ENCODE measurements around the gene TEAD4.

DNA sequence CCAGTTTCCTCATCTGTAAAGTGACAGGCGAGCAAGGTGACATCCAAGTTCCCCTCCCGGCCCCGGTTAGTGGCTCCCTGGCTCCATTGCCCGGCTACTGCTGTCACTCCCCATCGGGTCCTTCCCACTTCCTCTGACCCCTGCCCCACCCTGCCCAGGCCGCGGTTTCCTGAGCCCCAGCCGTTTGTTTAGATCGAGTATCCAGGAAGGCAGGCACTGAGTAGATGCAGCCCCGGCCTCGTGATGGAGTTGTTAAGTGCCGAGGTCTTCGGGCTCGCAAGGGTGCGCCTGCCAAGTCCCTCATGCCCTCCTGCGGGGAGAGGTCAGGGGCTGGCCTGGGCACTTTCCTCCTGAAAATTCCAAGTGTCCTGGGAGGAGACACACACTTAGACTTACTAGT, 55.4 kb downstream of the TEAD4 start:
- TF ChIP-seq, protein P1, sequence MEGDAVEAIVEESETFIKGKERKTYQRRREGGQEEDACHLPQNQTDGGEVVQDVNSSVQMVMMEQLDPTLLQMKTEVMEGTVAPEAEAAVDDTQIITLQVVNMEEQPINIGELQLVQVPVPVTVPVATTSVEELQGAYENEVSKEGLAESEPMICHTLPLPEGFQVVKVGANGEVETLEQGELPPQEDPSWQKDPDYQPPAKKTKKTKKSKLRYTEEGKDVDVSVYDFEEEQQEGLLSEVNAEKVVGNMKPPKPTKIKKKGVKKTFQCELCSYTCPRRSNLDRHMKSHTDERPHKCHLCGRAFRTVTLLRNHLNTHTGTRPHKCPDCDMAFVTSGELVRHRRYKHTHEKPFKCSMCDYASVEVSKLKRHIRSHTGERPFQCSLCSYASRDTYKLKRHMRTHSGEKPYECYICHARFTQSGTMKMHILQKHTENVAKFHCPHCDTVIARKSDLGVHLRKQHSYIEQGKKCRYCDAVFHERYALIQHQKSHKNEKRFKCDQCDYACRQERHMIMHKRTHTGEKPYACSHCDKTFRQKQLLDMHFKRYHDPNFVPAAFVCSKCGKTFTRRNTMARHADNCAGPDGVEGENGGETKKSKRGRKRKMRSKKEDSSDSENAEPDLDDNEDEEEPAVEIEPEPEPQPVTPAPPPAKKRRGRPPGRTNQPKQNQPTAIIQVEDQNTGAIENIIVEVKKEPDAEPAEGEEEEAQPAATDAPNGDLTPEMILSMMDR (IDR thresholded peaks at IDR 0.05) = no peak
- TF ChIP-seq EZH2 (IDR thresholded peaks at IDR 0.05; ENCODE audit: borderline replicate concordance, insufficient read depth, low read depth, low read length, poor library complexity, severe bottlenecking) = no peak

Measured in B cell (primary cell).